ENCODE data around the gene ZBED4. TPM values are rescaled to one million over a fixed set of nuclear protein-coding genes. Genes with fewer than 3 reads are reported as not detected.

ZBED4 gene
- total RNA-seq, 1 experiment from 2014 or later = 21.6 TPM

DNA sequence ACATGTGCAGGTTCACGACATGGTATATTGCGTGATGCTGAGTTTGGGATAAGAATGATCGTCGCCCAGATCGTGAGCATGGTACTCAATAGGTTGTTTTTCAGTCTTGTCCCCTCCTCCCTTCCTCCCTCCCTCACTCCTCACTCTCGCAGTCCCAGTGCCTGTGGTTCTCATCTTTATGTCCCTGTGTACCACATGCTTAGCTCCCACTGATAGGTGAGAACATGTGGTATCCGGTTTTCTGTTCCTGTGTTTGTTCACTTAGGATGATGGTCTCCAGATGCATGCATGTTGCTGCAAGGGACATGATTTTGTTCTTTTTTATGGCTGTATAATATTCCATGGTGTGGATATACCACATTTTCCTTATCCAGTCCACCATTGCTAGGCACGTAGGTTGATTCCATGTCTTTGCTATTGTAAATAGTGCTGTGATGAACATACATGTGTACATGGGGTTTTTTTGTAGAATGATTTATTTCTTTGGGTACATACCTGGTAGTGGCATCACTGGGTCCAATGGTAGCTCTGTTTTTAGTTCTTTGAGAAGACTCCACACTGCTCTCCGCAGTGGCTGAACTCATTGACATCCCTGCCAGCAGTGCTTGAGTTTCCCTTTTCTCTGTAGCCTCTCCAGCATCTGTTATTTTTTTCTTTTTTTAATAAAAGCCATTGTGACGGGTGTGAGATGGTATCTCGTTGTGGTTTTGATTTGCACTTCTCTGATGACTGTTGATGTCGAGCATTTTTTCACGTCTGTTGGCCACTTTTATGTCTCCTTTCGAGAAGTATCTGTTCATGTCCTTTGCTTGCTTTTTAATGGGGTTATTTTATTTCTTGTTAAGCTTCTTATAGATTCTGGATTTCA is 16.4 kb downstream of the ZBED4 start (continued):
- TF ChIP-seq ZBTB33 (IDR thresholded peaks at IDR 0.05; ENCODE audit: extremely low read depth, insufficient replicate concordance, low read length) = no peak
- no peak for TF ChIP-seq ZFX (IDR thresholded peaks at IDR 0.05)
- no peak for TF ChIP-seq TCF7L2 (IDR thresholded peaks at IDR 0.05; ENCODE audit: borderline replicate concordance, extremely low read depth, insufficient read depth, insufficient read length)
- TF ChIP-seq FOSL1 (IDR thresholded peaks at IDR 0.05; ENCODE audit: low read depth) = no peak
- TF ChIP-seq POLR2A (IDR thresholded peaks at IDR 0.05; ENCODE audit: borderline replicate concordance, extremely low read depth, insufficient read depth, insufficient read length) = no peak
- no peak for TF ChIP-seq ATF3 (IDR thresholded peaks at IDR 0.05)

GRCh38 chr22:49871482-49871881 is 17.8 kb downstream of the ZBED4 start:
- ChIA-PET CTCF (no interaction called here), RAD21 (ENCODE audit: low non-redundant PET in 1 of 2, low total read pairs in 2 of 2, uncharacterized antibody in 2 of 2, unreplicated experiment in 2 of 2) (no interaction called here), POLR2A (no interaction called here)
- intact Hi-C loops (cut with micrococcal nuclease) = no loop called here
- Histone ChIP-seq H3K36me3 (ENCODE audit: control insufficient read depth in 1 of 2, insufficient read depth in 2 of 2, low read length in 2 of 2) (peaks cover 0 to 5% of the 10 kb centered on the region in 2 experiments; a peak in 1 of 4 replicates), H3K79me2 (ENCODE audit: insufficient read depth, low read length) (peaks cover 99% of the 10 kb centered on the region), H3K27ac (ENCODE audit: low read depth, low read length) (no peak overlapping the region), H3K4me1 (ENCODE audit: control insufficient read depth in 1 of 2, insufficient read depth in 2 of 2, low read length in 2 of 2) (no peaks in the 10 kb centered on the region), H3K4me3 (replicated peaks in 1 of 2; ENCODE audit: low read depth in 1 of 2, low read length in 2 of 2) (no peak overlapping the region), H3K9ac (ENCODE audit: low read length) (no peak overlapping the region), H3K9me2 (ENCODE audit: insufficient read depth) (no peaks in the 10 kb centered on the region), H3K4me2 (ENCODE audit: low read length) (no peak overlapping the region), H2AFZ (ENCODE audit: low read depth, low read length, poor library complexity, severe bottlenecking) (no peak overlapping the region), H3K27me3 (ENCODE audit: insufficient read depth, low read length) (no peaks in the 10 kb centered on the region), H3K9me3 (ENCODE audit: control insufficient read depth in 1 of 2, insufficient read depth in 1 of 2, low read depth in 1 of 2, low read length in 2 of 2) (peaks cover 18 to 19% of the 10 kb centered on the region in 2 experiments; a peak in 2 of 4 replicates), H4K20me1 (ENCODE audit: insufficient read depth) (peaks cover 4% of the 10 kb centered on the region; the same call in 1 of the 2 replicates)
- no TSS peak for BruUV-seq (replicated peaks)
- TF ChIP-seq SP1 (IDR thresholded peaks at IDR 0.05; ENCODE audit: low read depth) = peak; percentile 35; the same call in 1 of the 2 replicates
- no peak for TF ChIP-seq POLR2A (IDR thresholded peaks at IDR 0.05; ENCODE audit: borderline replicate concordance, extremely low read depth, insufficient read depth, insufficient read length)
- TF ChIP-seq, protein P1, sequence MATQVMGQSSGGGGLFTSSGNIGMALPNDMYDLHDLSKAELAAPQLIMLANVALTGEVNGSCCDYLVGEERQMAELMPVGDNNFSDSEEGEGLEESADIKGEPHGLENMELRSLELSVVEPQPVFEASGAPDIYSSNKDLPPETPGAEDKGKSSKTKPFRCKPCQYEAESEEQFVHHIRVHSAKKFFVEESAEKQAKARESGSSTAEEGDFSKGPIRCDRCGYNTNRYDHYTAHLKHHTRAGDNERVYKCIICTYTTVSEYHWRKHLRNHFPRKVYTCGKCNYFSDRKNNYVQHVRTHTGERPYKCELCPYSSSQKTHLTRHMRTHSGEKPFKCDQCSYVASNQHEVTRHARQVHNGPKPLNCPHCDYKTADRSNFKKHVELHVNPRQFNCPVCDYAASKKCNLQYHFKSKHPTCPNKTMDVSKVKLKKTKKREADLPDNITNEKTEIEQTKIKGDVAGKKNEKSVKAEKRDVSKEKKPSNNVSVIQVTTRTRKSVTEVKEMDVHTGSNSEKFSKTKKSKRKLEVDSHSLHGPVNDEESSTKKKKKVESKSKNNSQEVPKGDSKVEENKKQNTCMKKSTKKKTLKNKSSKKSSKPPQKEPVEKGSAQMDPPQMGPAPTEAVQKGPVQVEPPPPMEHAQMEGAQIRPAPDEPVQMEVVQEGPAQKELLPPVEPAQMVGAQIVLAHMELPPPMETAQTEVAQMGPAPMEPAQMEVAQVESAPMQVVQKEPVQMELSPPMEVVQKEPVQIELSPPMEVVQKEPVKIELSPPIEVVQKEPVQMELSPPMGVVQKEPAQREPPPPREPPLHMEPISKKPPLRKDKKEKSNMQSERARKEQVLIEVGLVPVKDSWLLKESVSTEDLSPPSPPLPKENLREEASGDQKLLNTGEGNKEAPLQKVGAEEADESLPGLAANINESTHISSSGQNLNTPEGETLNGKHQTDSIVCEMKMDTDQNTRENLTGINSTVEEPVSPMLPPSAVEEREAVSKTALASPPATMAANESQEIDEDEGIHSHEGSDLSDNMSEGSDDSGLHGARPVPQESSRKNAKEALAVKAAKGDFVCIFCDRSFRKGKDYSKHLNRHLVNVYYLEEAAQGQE (IDR thresholded peaks at IDR 0.05; ENCODE audit: low read depth) = no peak
- no peak for TF ChIP-seq JUND (IDR thresholded peaks at IDR 0.05)
- no peak for ATAC-seq
- DNase-seq (ENCODE audit: low read depth, low spot score) = peak; percentile 8
